HFFc6 (cell line): Measurements from ENCODE around the gene RUBCNL. TPM values are rescaled to one million over a fixed set of nuclear protein-coding genes. Genes with fewer than 3 reads are reported as not detected.
A peak's percentile ranks its signal among the peaks of the same experiment; 100 is the strongest.

ENCODE experiments used
- DNase-seq: peaks from one replicate; pipeline ENCODE4 v3.0.0-alpha.2; 2018
- H3K27ac Mint-ChIP-seq: 2 replicates; pipeline ENCODE4 v1.8.0; 2020; ENCODE audit warnings: mild to moderate bottlenecking, mixed read lengths
- H3K27me3 Mint-ChIP-seq: 2 replicates; pipeline ENCODE4 v1.8.0; 2021; ENCODE audit warnings: mild to moderate bottlenecking, moderate library complexity, mixed read lengths; ENCODE audit not compliant: insufficient read depth
- H3K36me3 Mint-ChIP-seq: 2 replicates; pipeline ENCODE4 v1.8.0; 2021; ENCODE audit warnings: low read depth, mixed read lengths
- H3K4me1 Mint-ChIP-seq: 2 replicates; pipeline ENCODE4 v1.8.0; 2020; ENCODE audit warnings: low read depth, mixed read lengths
- H3K4me3 Mint-ChIP-seq: 2 replicates; pipeline ENCODE4 v1.8.0; 2020; ENCODE audit warnings: mild to moderate bottlenecking, moderate library complexity, mixed read lengths
- H3K9me3 Mint-ChIP-seq: 2 replicates; pipeline ENCODE4 v1.8.0; 2020; ENCODE audit warnings: mild to moderate bottlenecking, mixed read lengths
- total RNA-seq, 6 experiments: library from RNA; stranded (reverse); fragmentation: NEBNext Ultra II Directional; extraction: Animal tissue kit (Norgen Biotek cat#: 25700); gene quantifications; 2 replicates in 1 of 6; 3 replicates in 5 of 6; pipeline ENCODE4 v1.2.3, GENCODE V29; 2021
- TF ChIP-seq, protein P1 (sequence below): fragments of 200-600 bp; sonication (generic); IDR thresholded peaks from 2 replicates; pipeline ENCODE4 v1.5.0; 2021; ENCODE audit warnings: antibody characterized with exemption, mild to moderate bottlenecking

The RUBCNL gene
- total RNA-seq, 6 experiments from 2014 or later: not detected

DNA sequence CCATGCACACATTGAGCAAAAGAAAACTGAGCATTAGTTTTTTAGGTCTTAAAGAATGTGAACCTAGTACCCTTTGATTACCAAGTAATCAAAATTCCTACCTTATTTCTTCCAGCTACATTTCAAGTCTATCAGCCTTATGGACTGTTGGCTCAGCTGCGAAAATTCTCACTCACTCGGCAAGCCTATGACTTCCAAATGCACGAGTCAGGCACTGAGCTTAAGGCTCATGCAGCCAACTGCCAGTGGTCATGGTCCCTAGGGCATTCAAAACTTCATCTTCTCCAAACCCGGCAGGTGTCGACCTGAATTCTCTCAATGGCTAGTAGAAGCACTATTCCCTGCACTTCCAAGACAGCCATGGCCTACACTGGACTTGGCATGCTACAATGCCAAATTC is 41.2 kb downstream of the RUBCNL start:
- Mint-ChIP-seq H3K9me3 (peaks cover 10% of the 10 kb centered on the region), H3K4me1 (peaks cover 8% of the 10 kb centered on the region; the same call in 1 of the 2 replicates), H3K27ac (no peak overlapping the region), H3K27me3 (peaks cover 23% of the 10 kb centered on the region), H3K36me3 (peaks cover 4% of the 10 kb centered on the region; the same call in 1 of the 2 replicates), H3K4me3 (no peak overlapping the region)
- TF ChIP-seq, protein P1, sequence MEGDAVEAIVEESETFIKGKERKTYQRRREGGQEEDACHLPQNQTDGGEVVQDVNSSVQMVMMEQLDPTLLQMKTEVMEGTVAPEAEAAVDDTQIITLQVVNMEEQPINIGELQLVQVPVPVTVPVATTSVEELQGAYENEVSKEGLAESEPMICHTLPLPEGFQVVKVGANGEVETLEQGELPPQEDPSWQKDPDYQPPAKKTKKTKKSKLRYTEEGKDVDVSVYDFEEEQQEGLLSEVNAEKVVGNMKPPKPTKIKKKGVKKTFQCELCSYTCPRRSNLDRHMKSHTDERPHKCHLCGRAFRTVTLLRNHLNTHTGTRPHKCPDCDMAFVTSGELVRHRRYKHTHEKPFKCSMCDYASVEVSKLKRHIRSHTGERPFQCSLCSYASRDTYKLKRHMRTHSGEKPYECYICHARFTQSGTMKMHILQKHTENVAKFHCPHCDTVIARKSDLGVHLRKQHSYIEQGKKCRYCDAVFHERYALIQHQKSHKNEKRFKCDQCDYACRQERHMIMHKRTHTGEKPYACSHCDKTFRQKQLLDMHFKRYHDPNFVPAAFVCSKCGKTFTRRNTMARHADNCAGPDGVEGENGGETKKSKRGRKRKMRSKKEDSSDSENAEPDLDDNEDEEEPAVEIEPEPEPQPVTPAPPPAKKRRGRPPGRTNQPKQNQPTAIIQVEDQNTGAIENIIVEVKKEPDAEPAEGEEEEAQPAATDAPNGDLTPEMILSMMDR: no peak
- no peak for DNase-seq

DNA sequence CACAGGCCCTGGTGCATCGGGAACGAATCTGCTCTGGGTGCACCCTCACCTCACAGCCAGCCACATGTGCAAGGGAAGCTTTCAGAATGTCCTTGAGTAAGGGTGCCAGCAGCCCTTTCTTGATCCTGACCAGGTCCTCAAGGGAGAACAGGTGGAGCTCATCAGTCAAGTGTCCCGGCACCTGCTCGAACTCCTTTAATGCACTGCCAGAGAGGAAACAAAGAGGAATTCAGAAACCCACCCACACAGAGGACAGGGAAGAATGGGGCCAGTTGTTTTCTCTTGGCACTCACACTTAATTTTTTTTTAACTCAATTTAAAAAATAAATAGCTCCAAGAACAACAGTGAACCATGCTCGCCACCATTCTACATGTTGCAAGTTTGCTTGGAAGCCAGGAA is 41.7 kb downstream of the RUBCNL start:
- Mint-ChIP-seq H3K9me3 (peaks cover 10% of the 10 kb centered on the region), H3K4me1 (peaks cover 11% of the 10 kb centered on the region; the same call in 1 of the 2 replicates), H3K27ac (no peak overlapping the region), H3K4me3 (no peak overlapping the region), H3K36me3 (peaks cover 4% of the 10 kb centered on the region; the same call in 1 of the 2 replicates), H3K27me3 (peaks cover 23% of the 10 kb centered on the region)
- TF ChIP-seq, protein P1: no peak
- DNase-seq: no peak

DNA sequence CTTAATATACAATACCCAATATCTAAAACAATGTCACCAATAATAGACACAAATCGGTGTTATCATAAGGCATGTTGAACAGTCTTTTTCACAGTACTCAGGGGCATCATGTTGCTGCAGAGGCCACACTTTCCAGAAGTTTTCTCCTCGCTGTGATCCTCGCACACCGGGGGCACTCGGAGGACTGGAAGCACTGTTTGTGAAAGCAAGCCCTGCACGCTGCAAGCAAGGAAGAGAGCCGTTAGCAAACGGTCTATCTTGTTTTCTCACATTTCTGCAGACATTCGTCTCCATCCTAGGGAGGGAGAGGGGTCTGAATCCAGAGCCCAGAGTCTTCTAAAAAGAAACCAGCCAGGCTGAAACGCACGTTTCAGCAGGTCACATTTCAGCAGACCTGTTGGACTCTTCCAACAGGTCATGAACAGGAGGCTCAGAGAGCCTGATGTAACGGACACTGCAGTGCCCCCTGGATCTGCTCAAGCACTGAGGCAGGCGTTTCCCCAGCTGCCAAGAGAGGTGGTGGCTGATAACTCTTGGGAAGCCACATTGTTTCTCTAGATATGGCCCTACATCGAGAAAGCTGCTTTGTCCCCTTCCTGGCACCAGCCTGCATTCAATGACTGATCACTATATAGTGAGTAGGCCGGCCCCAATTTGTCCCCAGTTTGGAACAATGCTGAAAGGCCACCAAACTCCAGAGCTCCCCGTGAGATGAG is 43.6 kb downstream of the RUBCNL start:
- Mint-ChIP-seq H3K36me3 (peaks cover 4% of the 10 kb centered on the region; the same call in 1 of the 2 replicates), H3K4me1 (peaks cover 16% of the 10 kb centered on the region; the same call in 1 of the 2 replicates), H3K9me3 (peaks cover 5% of the 10 kb centered on the region; the same call in 1 of the 2 replicates), H3K27me3 (peaks cover 19% of the 10 kb centered on the region), H3K4me3 (no peak overlapping the region), H3K27ac (no peak overlapping the region)
- no peak for DNase-seq
- TF ChIP-seq, protein P1: no peak

DNA sequence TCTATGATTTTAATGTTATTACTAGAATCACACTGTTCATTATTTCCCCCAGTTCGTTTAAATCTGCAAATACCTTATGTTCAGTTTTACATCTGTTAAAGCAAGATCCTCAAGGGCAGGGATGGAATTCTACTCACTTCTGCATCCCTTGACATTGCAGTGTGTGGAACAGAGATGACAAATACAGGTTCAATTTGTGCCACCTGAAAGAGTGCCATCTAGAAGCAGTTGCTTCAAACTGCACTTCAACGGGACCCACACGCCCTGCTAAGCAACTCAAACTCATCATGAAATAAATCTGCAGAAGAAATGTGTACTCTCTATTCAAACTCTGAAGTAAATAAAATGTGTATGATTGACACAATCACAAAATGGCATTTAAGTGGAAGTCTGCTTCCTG is 44.5 kb downstream of the RUBCNL start:
- H3K4me1 Mint-ChIP-seq: peaks cover 16% of the 10 kb centered on the region; the same call in 1 of the 2 replicates
- TF ChIP-seq, protein P1: no peak
- no peak for DNase-seq
- H3K4me3 Mint-ChIP-seq: no peak overlapping the region
- no peak overlapping the region for H3K27ac Mint-ChIP-seq
- H3K27me3 Mint-ChIP-seq: peaks cover 21% of the 10 kb centered on the region
- H3K36me3 Mint-ChIP-seq: no peaks in the 10 kb centered on the region
- H3K9me3 Mint-ChIP-seq: peaks cover 4% of the 10 kb centered on the region; the same call in 1 of the 2 replicates

DNA sequence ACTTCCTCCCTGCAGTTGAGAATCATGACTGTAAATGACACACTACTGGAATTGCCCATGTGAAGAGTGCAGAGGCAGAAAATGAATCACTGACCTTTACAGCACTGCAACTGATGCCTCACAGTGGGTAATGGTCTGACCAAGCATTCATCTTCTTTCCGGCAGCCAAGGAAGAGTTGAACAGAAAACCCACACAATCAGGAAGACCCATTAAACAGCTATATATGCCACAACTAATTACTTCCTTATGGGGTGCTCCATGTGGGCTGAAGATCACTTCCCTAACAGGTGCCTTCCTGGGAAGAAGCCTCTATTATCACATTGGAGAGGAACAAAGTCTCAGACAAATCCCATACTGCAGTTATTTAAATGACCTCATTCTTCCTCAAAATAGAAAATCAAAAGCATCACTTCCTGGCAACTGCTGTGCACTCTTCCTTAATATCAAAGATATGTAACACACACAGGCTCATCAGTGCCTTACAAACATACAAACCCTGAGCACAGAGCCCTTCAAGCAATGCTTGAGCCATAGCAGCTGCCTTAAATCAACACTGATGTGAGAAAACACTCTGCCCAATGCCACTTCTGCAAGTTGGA is 45.8 kb downstream of the RUBCNL start:
- DNase-seq: peak; percentile 50
- Mint-ChIP-seq H3K27me3 (peaks cover 19% of the 10 kb centered on the region), H3K4me3 (no peak overlapping the region), H3K27ac (peak overlapping the region; percentile 9; the same call in 1 of the 2 replicates), H3K9me3 (peaks cover 4% of the 10 kb centered on the region; the same call in 1 of the 2 replicates), H3K4me1 (peaks cover 16% of the 10 kb centered on the region; the same call in 1 of the 2 replicates), H3K36me3 (no peaks in the 10 kb centered on the region)
- TF ChIP-seq, protein P1: no peak
